Ovary (tissue), 3 donors: ENCODE results near the gene FARSA.

ENCODE experiments used
- CTCF ChIP-seq, 3 donors: fragments of 450-650 bp in 2 of 3; fragments of 200-600 bp in 1 of 3; IDR thresholded peaks; one replicate each; pipeline versions ENCODE4 v1.5.1 to v1.8.0; 2016 to 2022; ENCODE audit warnings: antibody characterized with exemption in 3 of 3, mild to moderate bottlenecking in 1 of 3
- EP300 ChIP-seq: sonication (generic); formaldehyde crosslinking; IDR thresholded peaks from one replicate; pipeline ENCODE4 v1.6.1; 2017; ENCODE audit warnings: antibody characterized with exemption
- donor health status: DM: no; HTN: no; CAD: no.

DNA sequence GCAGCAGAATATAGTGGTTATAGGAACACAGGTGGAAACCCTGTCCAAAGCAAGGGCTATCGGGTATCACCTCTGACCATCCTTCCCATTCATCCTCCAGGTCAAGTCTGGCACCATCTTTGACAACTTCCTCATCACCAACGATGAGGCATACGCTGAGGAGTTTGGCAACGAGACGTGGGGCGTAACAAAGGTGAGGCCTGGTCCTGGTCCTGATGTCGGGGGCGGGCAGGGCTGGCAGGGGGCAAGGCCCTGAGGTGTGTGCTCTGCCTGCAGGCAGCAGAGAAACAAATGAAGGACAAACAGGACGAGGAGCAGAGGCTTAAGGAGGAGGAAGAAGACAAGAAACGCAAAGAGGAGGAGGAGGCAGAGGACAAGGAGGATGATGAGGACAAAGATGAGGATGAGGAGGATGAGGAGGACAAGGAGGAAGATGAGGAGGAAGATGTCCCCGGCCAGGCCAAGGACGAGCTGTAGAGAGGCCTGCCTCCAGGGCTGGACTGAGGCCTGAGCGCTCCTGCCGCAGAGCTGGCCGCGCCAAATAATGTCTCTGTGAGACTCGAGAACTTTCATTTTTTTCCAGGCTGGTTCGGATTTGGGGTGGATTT lies 10.0 kb upstream of the FARSA start:
- TF ChIP-seq CTCF (IDR thresholded peaks at IDR 0.05) (no peak), EP300 (no peak)
